MCF 10A (cell line): ENCODE measurements around the gene DNAH5. TPM values are rescaled to one million over a fixed set of nuclear protein-coding genes. Genes with fewer than 3 reads are reported as not detected.
"Not testable (repeated sequence)": the region's sequence is repeated elsewhere in the genome, so short reads cannot be mapped to it uniquely, and the experiment has no call there.

Source experiments
- BruUV-seq: library from RNA; stranded (reverse); fragments of 400-500 nt; replicated peaks from 2 replicates; lab custom pipeline; 2021; lab: Mats Ljungman, UMichigan
- CTCF ChIA-PET: fragments of 300-600 bp; sonication (Branson Sonifier 250); formaldehyde crosslinking; extraction: SDS; loops from one replicate; lab custom pipeline; 2021; ENCODE audit warnings: antibody characterized with exemption, inconsistent platforms; lab: Yijun Ruan, JAX
- POLR2A ChIA-PET: fragments of 300-600, 350-650 bp; sonication (Branson Sonifier 250); formaldehyde crosslinking; extraction: SDS; loops from one replicate; lab custom pipeline; 2020; ENCODE audit warnings: antibody characterized with exemption, inconsistent platforms; lab: Yijun Ruan, JAX
- DNase-seq: peaks from one replicate; pipeline ENCODE4 v3.0.0-alpha.2; 2018; ENCODE audit not compliant: unreplicated experiment
- H3K27ac Mint-ChIP-seq: one replicate; pipeline ENCODE4 v1.8.0; 2022; ENCODE audit warnings: mild to moderate bottlenecking, low read depth, mixed read lengths; ENCODE audit not compliant: unreplicated experiment
- H3K27me3 Mint-ChIP-seq: one replicate; pipeline ENCODE4 v1.8.0; 2022; ENCODE audit warnings: mixed read lengths; ENCODE audit not compliant: insufficient read depth, unreplicated experiment
- H3K36me3 Mint-ChIP-seq: one replicate; pipeline ENCODE4 v1.8.0; 2022; ENCODE audit warnings: mild to moderate bottlenecking, moderate library complexity, mixed read lengths; ENCODE audit not compliant: insufficient read depth, unreplicated experiment
- H3K4me1 Mint-ChIP-seq: one replicate; pipeline ENCODE4 v1.8.0; 2022; ENCODE audit warnings: mixed read lengths; ENCODE audit not compliant: insufficient read depth, unreplicated experiment
- H3K4me3 Mint-ChIP-seq: one replicate; pipeline ENCODE4 v1.8.0; 2022; ENCODE audit warnings: mild to moderate bottlenecking, moderate library complexity, mixed read lengths; ENCODE audit not compliant: unreplicated experiment
- H3K9me3 Mint-ChIP-seq: one replicate; pipeline ENCODE4 v1.8.0; 2022; ENCODE audit warnings: mixed read lengths; ENCODE audit not compliant: unreplicated experiment
- intact Hi-C: fragments of 100-400 bp; cut with micrococcal nuclease; formaldehyde crosslinking; loops from 2 replicates; pipeline ENCODE4 v1.14.1; 2022
- total RNA-seq: library from RNA; stranded (reverse); gene quantifications from 2 replicates; pipeline ENCODE4 v1.2.3, GENCODE V29; 2022
- TF ChIP-seq, protein P1 (sequence below): fragments of 200-600 bp; IDR thresholded peaks from one replicate; pipeline ENCODE4 v1.8.0; 2022; ENCODE audit warnings: antibody characterized with exemption, mild to moderate bottlenecking; ENCODE audit not compliant: unreplicated experiment

The DNAH5 gene
- total RNA-seq, 1 experiment from 2014 or later = 0.05 TPM

- DNase-seq = no peak
- BruUV-seq = no TSS peak
- no peak overlapping the region for H3K27ac Mint-ChIP-seq
- CTCF ChIA-PET = no interaction called here
- H3K9me3 Mint-ChIP-seq = no peaks in the 10 kb centered on the region
- H3K27me3 Mint-ChIP-seq = no peaks in the 10 kb centered on the region
- H3K36me3 Mint-ChIP-seq = no peaks in the 10 kb centered on the region
- no peaks in the 10 kb centered on the region for H3K4me1 Mint-ChIP-seq
- intact Hi-C loops = no loop called here
- POLR2A ChIA-PET = interaction anchor here (1.1 kb wide), 1 partner anchor 30 kb away, joined by 3 read pairs; no protein-coding TSS in a partner anchor
- H3K4me3 Mint-ChIP-seq = no peak overlapping the region
- TF ChIP-seq, protein P1, sequence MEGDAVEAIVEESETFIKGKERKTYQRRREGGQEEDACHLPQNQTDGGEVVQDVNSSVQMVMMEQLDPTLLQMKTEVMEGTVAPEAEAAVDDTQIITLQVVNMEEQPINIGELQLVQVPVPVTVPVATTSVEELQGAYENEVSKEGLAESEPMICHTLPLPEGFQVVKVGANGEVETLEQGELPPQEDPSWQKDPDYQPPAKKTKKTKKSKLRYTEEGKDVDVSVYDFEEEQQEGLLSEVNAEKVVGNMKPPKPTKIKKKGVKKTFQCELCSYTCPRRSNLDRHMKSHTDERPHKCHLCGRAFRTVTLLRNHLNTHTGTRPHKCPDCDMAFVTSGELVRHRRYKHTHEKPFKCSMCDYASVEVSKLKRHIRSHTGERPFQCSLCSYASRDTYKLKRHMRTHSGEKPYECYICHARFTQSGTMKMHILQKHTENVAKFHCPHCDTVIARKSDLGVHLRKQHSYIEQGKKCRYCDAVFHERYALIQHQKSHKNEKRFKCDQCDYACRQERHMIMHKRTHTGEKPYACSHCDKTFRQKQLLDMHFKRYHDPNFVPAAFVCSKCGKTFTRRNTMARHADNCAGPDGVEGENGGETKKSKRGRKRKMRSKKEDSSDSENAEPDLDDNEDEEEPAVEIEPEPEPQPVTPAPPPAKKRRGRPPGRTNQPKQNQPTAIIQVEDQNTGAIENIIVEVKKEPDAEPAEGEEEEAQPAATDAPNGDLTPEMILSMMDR = no peak
Observed at GRCh38 chr5:13804336-13804735, 140.2 kb downstream of the DNAH5 start.

GRCh38 chr5:13798569-13798968 is 145.9 kb downstream of the DNAH5 start:
- BruUV-seq, H3K36me3 Mint-ChIP-seq, CTCF ChIA-PET, H3K4me1 Mint-ChIP-seq, intact Hi-C loops, POLR2A ChIA-PET, H3K27ac Mint-ChIP-seq, DNase-seq, H3K27me3 Mint-ChIP-seq, H3K9me3 Mint-ChIP-seq, H3K4me3 Mint-ChIP-seq: not testable (repeated sequence)

DNA sequence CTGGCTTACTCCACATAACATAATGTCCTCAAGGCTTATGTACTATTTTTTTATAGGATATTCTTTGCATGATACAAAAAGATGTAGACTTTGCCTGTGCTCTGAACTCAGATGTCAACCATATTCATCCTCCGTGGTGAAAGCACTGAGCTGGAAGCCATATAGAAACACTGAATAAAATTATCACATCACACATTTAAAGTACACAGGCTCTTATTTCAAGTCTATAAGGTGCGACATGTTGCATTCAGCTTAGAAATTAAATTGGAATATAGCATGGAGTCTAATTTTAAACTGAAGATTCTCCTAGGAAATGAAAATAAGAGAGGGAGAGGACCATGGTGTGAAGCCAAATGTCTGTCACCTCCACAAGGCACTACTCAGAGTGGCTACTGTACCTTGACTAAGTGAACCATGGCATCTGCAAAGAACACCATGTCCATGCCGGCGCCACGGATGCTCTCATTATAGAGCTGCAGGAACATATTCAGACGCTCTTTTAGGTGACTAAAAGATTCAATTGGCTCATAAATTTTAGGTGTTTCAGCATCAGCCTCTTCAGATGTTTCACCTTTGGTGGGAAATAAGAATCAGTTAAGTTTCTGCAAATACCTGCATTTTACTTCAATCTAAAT is 158.6 kb downstream of the DNAH5 start:
- no peaks in the 10 kb centered on the region for H3K36me3 Mint-ChIP-seq
- CTCF ChIA-PET = interaction anchor here (0.9 kb wide), 2 partner anchors 21 to 37 kb away, joined by 3 read pairs; no protein-coding TSS in a partner anchor
- no peak overlapping the region for H3K4me3 Mint-ChIP-seq
- H3K27ac Mint-ChIP-seq = no peak overlapping the region
- TF ChIP-seq, protein P1 = no peak
- peaks cover 6% of the 10 kb centered on the region for H3K9me3 Mint-ChIP-seq
- no peaks in the 10 kb centered on the region for H3K4me1 Mint-ChIP-seq
- no peak for DNase-seq
- no peaks in the 10 kb centered on the region for H3K27me3 Mint-ChIP-seq
- BruUV-seq = no TSS peak
- POLR2A ChIA-PET = interaction anchor here (0.6 kb wide), 1 partner anchor 139 kb away, joined by 4 read pairs; no protein-coding TSS in a partner anchor
- intact Hi-C loops = no loop called here

DNA sequence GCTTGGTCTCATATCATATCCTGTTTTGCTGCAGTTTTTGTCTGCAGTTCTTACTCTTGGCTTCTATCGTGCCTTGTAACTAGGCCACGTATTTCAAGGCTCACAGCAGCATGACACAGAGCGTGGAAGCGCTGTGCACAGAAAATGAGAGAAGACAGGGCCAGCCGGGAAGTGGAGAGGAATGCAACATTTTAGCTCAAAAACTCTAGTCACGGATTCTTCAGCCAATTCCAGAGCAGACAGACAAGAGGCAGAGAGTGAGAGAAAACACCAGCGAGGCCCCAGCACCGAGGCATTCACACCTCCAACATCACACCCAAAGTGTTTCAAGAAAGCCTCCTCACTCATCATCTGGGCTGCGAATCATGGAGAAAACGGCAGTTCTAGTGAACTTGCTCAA is 160.8 kb downstream of the DNAH5 start:
- H3K27ac Mint-ChIP-seq = no peak overlapping the region
- POLR2A ChIA-PET = no interaction called here
- H3K36me3 Mint-ChIP-seq = no peaks in the 10 kb centered on the region
- BruUV-seq = no TSS peak
- TF ChIP-seq, protein P1 = no peak
- H3K4me3 Mint-ChIP-seq = no peak overlapping the region
- H3K4me1 Mint-ChIP-seq = no peaks in the 10 kb centered on the region
- no peaks in the 10 kb centered on the region for H3K27me3 Mint-ChIP-seq
- H3K9me3 Mint-ChIP-seq = no peaks in the 10 kb centered on the region
- intact Hi-C loops = no loop called here
- DNase-seq = no peak
- CTCF ChIA-PET = interaction anchor here (0.8 kb wide), 1 partner anchor 123 kb away, joined by 3 read pairs; no protein-coding TSS in a partner anchor
